Esophagus squamous epithelium (tissue), 5 donors: Measurements from ENCODE around the gene HORMAD2. TPM values are rescaled to one million over a fixed set of nuclear protein-coding genes. Genes with fewer than 3 reads are reported as not detected.

Source experiments
- DNase-seq: peaks from one replicate; lab custom pipeline; 2025; lab: John Stamatoyannopoulos, UW
- H3K27ac ChIP-seq, 4 donors: fragments of 200-600 bp; sonication (generic); one replicate each; pipeline ENCODE4 v1.5.1; 2016 to 2019; ENCODE audit warnings: mild to moderate bottlenecking in 1 of 4
- H3K27me3 ChIP-seq, 4 donors: fragments of 200-600 bp; sonication (generic); 1 replicate in 3 of 4; 2 replicates in 1 of 4; pipeline versions ENCODE4 v1.5.1 to v1.6.0; 2017 to 2021; ENCODE audit warnings: antibody characterized with exemption in 1 of 4
- H3K36me3 ChIP-seq, 3 donors: fragments of 200-600 bp; sonication (generic); one replicate each; pipeline ENCODE4 v1.5.1; 2016 to 2019
- H3K4me1 ChIP-seq, 3 donors: fragments of 200-600 bp; sonication (generic); one replicate each; pipeline ENCODE4 v1.5.1; 2017 to 2019
- H3K4me3 ChIP-seq, 4 donors: fragments of 200-600 bp; sonication (generic); 1 replicate in 3 of 4; 2 replicates in 1 of 4; pipeline ENCODE4 v1.5.1; 2016 to 2019; ENCODE audit warnings: mild to moderate bottlenecking in 2 of 4, moderate library complexity in 1 of 4
- H3K9me3 ChIP-seq, 3 donors: fragments of 200-600 bp; sonication (generic); one replicate each; pipeline ENCODE4 v1.5.1; 2016 to 2019
- POLR2A ChIP-seq, 4 donors: fragments of 450-650 bp; IDR thresholded peaks; one replicate each; pipeline ENCODE4 v1.6.1; 2017; ENCODE audit warnings: antibody characterized with exemption in 4 of 4, mild to moderate bottlenecking in 4 of 4, moderate library complexity in 3 of 4
- WGBS, 2 donors: methylation state at CpG; one replicate each; pipeline ENCODE4 v1.1.5; 2018; 5-methylcytosine and 5-hydroxymethylcytosine counted together
- intact Hi-C: fragments of 100-400 bp; cut with DNase I; formaldehyde crosslinking; loops from one replicate; pipeline ENCODE4 v1.15.0; 2022
- total RNA-seq, 4 donors: library from RNA; depleted of rRNA; stranded (reverse); fragments of >200 nt; gene quantifications; one replicate each; pipeline ENCODE4 v1.1.0, GENCODE V29; 2016
- TF ChIP-seq, protein P1 (sequence below), 6 experiments: fragments of 450-650 bp in 4 of 6; fragments of 200-600 bp in 2 of 6; sonication (generic) in 2 of 6; IDR thresholded peaks; one replicate each; pipeline ENCODE4 v1.5.1; 2016 to 2019; ENCODE audit warnings: antibody characterized with exemption in 6 of 6, mild to moderate bottlenecking in 4 of 6, moderate library complexity in 4 of 6
- donor health status: DM: yes; HTN: yes; CAD: no.

Gene HORMAD2
- total RNA-seq, 4 donors from 2014 or later: not detected

DNA sequence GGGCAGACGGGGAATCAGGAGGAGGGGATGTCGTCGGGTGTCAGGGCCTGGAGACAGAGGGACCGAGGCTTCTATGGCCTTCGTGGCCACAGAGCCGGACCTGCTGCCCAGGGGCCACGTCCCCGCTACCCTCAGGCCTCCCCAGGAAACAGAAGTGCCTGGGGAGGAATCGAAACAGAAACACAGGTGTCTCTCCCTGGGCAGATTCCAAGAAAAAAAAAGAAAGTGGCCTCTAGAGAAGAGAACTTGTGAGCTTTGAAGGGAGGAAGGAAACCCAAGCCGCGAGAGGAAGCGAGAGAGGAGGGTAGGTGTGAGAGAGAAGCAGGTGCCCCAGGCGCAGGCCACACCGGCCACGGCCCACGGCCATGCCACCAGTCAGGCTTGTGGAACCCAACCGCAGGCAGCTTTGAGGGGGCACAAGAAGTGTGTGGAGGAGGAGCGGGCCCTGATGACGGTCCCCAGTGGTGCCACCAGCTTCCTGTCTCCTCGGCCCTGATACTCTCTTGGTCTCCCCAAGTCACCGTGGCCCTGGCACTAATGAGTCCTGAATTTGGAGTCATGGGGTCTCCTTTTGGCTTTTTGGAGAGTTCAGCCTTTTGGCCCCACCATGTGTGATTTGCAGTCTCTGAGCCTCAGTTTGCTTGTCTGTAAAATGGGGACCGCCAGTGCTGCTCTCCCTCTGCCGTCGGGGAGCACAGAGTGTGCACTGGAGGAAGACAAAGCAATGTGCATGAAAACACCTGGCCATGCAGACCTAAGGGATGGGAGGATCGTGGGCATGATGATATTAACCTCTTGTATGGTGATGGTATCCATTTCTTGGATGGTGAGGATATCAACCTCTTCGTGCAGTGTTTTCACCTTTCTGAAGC is 141.1 kb downstream of the HORMAD2 start:
- H3K27me3 ChIP-seq: peaks cover 0 to 42% (median 0%) of the 10 kb centered on the region in 4 donors
- no peaks in the 10 kb centered on the region for H3K9me3 ChIP-seq
- TF ChIP-seq, protein P1, sequence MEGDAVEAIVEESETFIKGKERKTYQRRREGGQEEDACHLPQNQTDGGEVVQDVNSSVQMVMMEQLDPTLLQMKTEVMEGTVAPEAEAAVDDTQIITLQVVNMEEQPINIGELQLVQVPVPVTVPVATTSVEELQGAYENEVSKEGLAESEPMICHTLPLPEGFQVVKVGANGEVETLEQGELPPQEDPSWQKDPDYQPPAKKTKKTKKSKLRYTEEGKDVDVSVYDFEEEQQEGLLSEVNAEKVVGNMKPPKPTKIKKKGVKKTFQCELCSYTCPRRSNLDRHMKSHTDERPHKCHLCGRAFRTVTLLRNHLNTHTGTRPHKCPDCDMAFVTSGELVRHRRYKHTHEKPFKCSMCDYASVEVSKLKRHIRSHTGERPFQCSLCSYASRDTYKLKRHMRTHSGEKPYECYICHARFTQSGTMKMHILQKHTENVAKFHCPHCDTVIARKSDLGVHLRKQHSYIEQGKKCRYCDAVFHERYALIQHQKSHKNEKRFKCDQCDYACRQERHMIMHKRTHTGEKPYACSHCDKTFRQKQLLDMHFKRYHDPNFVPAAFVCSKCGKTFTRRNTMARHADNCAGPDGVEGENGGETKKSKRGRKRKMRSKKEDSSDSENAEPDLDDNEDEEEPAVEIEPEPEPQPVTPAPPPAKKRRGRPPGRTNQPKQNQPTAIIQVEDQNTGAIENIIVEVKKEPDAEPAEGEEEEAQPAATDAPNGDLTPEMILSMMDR (IDR thresholded peaks at IDR 0.05): no peak
- TF ChIP-seq POLR2A (IDR thresholded peaks at IDR 0.05): no peak
- intact Hi-C loops: no loop called here
- peaks cover 0 to 22% (median 6%) of the 10 kb centered on the region in 3 donors for H3K4me1 ChIP-seq
- 49 to 58% methylated on average over 15 to 25 of the region's 26 CpGs for WGBS, 2 donors
- H3K4me3 ChIP-seq: no peak overlapping the region
- H3K27ac ChIP-seq: no peak overlapping the region
- H3K36me3 ChIP-seq: no peaks in the 10 kb centered on the region
- no peak for DNase-seq

GRCh38 chr22:30222321-30222720 is 142.1 kb downstream of the HORMAD2 start:
- Histone ChIP-seq H3K36me3 (no peaks in the 10 kb centered on the region), H3K4me3 (no peak overlapping the region), H3K4me1 (peaks cover 0 to 22% (median 6%) of the 10 kb centered on the region in 3 donors), H3K27me3 (peaks cover 0 to 42% (median 0%) of the 10 kb centered on the region in 4 donors), H3K27ac (no peak overlapping the region), H3K9me3 (no peaks in the 10 kb centered on the region)
- DNase-seq: no peak
- WGBS, 2 donors: 76 to 80% methylated on average over 4 of the region's 4 CpGs
- no peak for TF ChIP-seq POLR2A (IDR thresholded peaks at IDR 0.05)
- TF ChIP-seq, protein P1 (IDR thresholded peaks at IDR 0.05): no peak
- intact Hi-C loops: no loop called here

- Histone ChIP-seq H3K27ac (no peak overlapping the region), H3K4me3 (no peak overlapping the region), H3K4me1 (peaks cover 0 to 17% (median 2%) of the 10 kb centered on the region in 3 donors), H3K9me3 (no peaks in the 10 kb centered on the region), H3K27me3 (peaks cover 0 to 42% (median 0%) of the 10 kb centered on the region in 4 donors), H3K36me3 (no peaks in the 10 kb centered on the region)
- 44 to 62% methylated on average over 8 to 10 of the region's 15 CpGs for WGBS, 2 donors
- DNase-seq: no peak
- TF ChIP-seq POLR2A (IDR thresholded peaks at IDR 0.05): no peak
- TF ChIP-seq, protein P1 (IDR thresholded peaks at IDR 0.05): no peak
- intact Hi-C loops: no loop called here
Measured at GRCh38 chr22:30223303-30223702, 143.0 kb downstream of the HORMAD2 start.

DNA sequence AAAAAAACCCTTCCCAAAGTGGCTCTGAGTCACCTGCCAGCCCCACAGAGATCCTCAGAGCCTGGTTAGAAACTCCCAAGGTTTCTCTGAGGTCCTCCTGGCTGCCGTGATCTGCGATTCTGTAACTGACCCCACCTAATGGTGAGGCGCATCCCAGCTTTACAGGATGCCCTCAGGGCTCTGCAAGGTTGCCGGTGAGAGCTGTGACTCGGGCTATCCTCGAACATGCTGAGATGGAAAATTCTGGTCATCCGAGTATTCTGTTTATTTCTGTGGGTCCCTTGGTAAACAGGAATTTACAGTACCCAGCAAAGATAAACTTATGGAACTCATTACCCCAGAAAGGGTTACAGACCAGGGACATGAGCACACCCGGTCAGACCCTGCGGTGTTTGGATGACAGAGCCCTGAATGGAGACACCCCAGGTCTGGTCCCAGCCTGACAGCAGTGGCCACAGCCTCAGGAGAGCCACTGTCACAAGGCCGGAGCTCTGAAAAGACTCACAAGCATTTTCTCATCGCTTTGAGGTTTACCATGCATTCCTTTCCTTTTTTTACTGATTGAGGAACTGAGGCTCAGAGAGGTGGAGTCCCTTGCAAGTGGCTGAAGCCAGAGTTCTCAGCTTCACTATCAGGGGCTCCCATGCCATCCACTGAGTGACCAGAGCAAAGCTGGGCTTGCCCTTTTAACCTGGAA is 144.0 kb downstream of the HORMAD2 start:
- Histone ChIP-seq H3K9me3 (no peaks in the 10 kb centered on the region), H3K4me1 (peaks cover 0 to 24% (median 0%) of the 10 kb centered on the region in 3 donors)

More for the DNA sequence above, 144.0 kb downstream of the HORMAD2 start:
- H3K27ac ChIP-seq: no peak overlapping the region
- H3K36me3 ChIP-seq: no peaks in the 10 kb centered on the region
- 34 to 41% methylated on average over 7 to 9 of the region's 11 CpGs for WGBS, 2 donors
- no peak for TF ChIP-seq POLR2A (IDR thresholded peaks at IDR 0.05)
- TF ChIP-seq, protein P1 (IDR thresholded peaks at IDR 0.05): no peak
- intact Hi-C loops: no loop called here
- no peak for DNase-seq
- no peak overlapping the region for H3K4me3 ChIP-seq
- peaks cover 0 to 42% (median 0%) of the 10 kb centered on the region in 4 donors for H3K27me3 ChIP-seq
